ENCODE results near the gene GNAZ. TPM values are rescaled to one million over a fixed set of nuclear protein-coding genes. Genes with fewer than 3 reads are reported as not detected.

The GNAZ gene
- total and polyA plus RNA-seq, 4 donors: 0.21 to 2.2 (median 0.38) TPM

DNA sequence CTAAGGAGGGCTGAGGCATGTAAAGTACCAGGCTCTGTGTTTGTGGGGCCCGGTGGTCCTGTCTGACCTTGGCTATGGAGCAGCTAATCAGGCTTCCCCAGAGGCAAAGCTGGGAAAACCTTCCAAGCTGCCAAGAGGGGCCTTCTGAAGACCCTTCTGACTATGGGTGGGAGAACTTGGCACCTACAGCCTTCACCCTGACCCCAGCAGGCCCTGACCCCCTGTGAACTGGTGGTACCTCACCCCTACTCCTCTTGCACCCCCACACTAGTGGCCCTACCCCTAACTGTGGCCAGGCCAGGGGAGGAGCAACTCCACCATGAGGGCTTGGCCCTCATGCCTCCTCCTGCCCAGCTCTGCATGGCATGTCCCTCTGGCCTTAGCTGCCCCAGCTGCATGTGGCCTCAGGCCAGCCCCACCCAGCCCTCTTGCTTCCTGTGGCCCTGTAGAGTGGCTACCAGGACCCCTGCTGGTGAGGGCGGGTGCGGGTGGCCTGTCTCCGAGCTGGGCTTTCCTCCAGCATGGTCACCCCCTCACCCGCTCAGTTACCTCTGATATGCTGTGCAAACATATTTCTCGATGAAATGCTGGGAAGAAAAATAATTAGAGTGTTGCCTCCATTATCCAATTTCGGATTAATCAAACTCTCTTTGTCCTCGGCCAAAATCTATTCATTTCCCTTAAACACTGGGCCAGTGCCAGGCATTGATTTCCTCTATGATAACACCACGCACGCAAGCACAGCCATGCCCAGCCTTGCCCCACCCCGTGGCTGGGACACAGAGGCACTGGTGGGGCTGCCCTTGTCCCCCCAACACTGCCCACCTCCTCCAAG, 7.5 kb downstream of the GNAZ start:
- H3K27me3 ChIP-seq (ENCODE audit: control insufficient read depth in 4 of 4, insufficient read depth in 4 of 4, low read length in 3 of 4): no peaks in the 10 kb centered on the region
- DNase-seq (ENCODE audit: low spot score): no peak
- no peak overlapping the region for H3K4me3 ChIP-seq (ENCODE audit: low read depth in 1 of 3, low read length in 3 of 3)
- no peak overlapping the region for H3K9ac ChIP-seq (ENCODE audit: low read depth in 1 of 2, low read length in 2 of 2)
- no peak overlapping the region for H3K27ac ChIP-seq (ENCODE audit: low read depth in 1 of 2, low read length in 2 of 2)
- peaks cover 0 to 14% (median 7%) of the 10 kb centered on the region in 4 donors for H3K4me1 ChIP-seq (ENCODE audit: control insufficient read depth in 4 of 4, insufficient read depth in 4 of 4, low read length in 3 of 4)
- no peak for TF ChIP-seq EGR1 (IDR thresholded peaks at IDR 0.05; ENCODE audit: low read depth in 2 of 2)
- TF ChIP-seq SP1 (IDR thresholded peaks at IDR 0.05): no peak
- TF ChIP-seq HNF4A (conservative IDR thresholded peaks at IDR 0.05): no peak
- no peak for TF ChIP-seq GABPA (IDR thresholded peaks at IDR 0.05 in 1 of 2, conservative IDR thresholded peaks at IDR 0.05 in 1 of 2)
- no peak for TF ChIP-seq TAF1 (conservative IDR thresholded peaks at IDR 0.05)
- H3K36me3 ChIP-seq (ENCODE audit: control insufficient read depth in 4 of 4, insufficient read depth in 3 of 4, low read depth in 1 of 4, low read length in 3 of 4): no peaks in the 10 kb centered on the region
- no peaks in the 10 kb centered on the region for H3K9me3 ChIP-seq (ENCODE audit: control insufficient read depth in 4 of 4, low read length in 3 of 4)
- WGBS: 59% methylated on average over 11 of the region's 11 CpGs

DNA sequence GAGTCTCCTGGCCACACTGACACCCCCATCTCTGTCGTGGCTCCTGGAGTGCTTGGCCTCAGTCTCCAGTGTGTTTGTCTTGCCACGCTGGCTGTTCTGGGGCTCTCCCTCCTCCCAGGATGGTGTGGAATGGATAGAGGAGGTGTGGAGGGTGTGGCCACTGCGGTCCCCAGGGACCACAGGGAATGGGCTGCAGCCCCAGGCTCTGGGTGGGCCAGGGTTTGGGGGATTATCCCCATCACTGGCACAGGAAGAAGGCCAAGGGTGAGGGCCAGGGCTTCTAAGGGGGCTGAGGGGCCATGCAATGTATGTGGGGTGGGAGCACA, 8.1 kb downstream of the GNAZ start:
- WGBS: 77% methylated on average over 3 of the region's 3 CpGs
- H3K27ac ChIP-seq (ENCODE audit: low read depth in 1 of 2, low read length in 2 of 2): no peak overlapping the region
- peaks cover 0 to 14% (median 7%) of the 10 kb centered on the region in 4 donors for H3K4me1 ChIP-seq (ENCODE audit: control insufficient read depth in 4 of 4, insufficient read depth in 4 of 4, low read length in 3 of 4)

More for the DNA sequence above, 8.1 kb downstream of the GNAZ start:
- no peaks in the 10 kb centered on the region for H3K27me3 ChIP-seq (ENCODE audit: control insufficient read depth in 4 of 4, insufficient read depth in 4 of 4, low read length in 3 of 4)
- H3K9ac ChIP-seq (ENCODE audit: low read depth in 1 of 2, low read length in 2 of 2): no peak overlapping the region
- no peak overlapping the region for H3K4me3 ChIP-seq (ENCODE audit: low read depth in 1 of 3, low read length in 3 of 3)
- no peak for TF ChIP-seq GABPA (IDR thresholded peaks at IDR 0.05 in 1 of 2, conservative IDR thresholded peaks at IDR 0.05 in 1 of 2)
- no peak for TF ChIP-seq MAX (IDR thresholded peaks at IDR 0.05)
- TF ChIP-seq, protein P1, sequence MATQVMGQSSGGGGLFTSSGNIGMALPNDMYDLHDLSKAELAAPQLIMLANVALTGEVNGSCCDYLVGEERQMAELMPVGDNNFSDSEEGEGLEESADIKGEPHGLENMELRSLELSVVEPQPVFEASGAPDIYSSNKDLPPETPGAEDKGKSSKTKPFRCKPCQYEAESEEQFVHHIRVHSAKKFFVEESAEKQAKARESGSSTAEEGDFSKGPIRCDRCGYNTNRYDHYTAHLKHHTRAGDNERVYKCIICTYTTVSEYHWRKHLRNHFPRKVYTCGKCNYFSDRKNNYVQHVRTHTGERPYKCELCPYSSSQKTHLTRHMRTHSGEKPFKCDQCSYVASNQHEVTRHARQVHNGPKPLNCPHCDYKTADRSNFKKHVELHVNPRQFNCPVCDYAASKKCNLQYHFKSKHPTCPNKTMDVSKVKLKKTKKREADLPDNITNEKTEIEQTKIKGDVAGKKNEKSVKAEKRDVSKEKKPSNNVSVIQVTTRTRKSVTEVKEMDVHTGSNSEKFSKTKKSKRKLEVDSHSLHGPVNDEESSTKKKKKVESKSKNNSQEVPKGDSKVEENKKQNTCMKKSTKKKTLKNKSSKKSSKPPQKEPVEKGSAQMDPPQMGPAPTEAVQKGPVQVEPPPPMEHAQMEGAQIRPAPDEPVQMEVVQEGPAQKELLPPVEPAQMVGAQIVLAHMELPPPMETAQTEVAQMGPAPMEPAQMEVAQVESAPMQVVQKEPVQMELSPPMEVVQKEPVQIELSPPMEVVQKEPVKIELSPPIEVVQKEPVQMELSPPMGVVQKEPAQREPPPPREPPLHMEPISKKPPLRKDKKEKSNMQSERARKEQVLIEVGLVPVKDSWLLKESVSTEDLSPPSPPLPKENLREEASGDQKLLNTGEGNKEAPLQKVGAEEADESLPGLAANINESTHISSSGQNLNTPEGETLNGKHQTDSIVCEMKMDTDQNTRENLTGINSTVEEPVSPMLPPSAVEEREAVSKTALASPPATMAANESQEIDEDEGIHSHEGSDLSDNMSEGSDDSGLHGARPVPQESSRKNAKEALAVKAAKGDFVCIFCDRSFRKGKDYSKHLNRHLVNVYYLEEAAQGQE (IDR thresholded peaks at IDR 0.05): no peak
- no peak for TF ChIP-seq YY1 (IDR thresholded peaks at IDR 0.05)
- TF ChIP-seq RXRA (IDR thresholded peaks at IDR 0.05): no peak
- no peak for TF ChIP-seq SP1 (IDR thresholded peaks at IDR 0.05)
- TF ChIP-seq, protein P2, sequence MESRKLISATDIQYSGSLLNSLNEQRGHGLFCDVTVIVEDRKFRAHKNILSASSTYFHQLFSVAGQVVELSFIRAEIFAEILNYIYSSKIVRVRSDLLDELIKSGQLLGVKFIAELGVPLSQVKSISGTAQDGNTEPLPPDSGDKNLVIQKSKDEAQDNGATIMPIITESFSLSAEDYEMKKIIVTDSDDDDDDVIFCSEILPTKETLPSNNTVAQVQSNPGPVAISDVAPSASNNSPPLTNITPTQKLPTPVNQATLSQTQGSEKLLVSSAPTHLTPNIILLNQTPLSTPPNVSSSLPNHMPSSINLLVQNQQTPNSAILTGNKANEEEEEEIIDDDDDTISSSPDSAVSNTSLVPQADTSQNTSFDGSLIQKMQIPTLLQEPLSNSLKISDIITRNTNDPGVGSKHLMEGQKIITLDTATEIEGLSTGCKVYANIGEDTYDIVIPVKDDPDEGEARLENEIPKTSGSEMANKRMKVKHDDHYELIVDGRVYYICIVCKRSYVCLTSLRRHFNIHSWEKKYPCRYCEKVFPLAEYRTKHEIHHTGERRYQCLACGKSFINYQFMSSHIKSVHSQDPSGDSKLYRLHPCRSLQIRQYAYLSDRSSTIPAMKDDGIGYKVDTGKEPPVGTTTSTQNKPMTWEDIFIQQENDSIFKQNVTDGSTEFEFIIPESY (IDR thresholded peaks at IDR 0.05): no peak
- no peak for TF ChIP-seq TAF1 (conservative IDR thresholded peaks at IDR 0.05)
- TF ChIP-seq HNF4G (IDR thresholded peaks at IDR 0.05): no peak
- no peak for TF ChIP-seq JUND (IDR thresholded peaks at IDR 0.05)
- no peak for TF ChIP-seq RAD21 (IDR thresholded peaks at IDR 0.05)
- TF ChIP-seq, protein P3, sequence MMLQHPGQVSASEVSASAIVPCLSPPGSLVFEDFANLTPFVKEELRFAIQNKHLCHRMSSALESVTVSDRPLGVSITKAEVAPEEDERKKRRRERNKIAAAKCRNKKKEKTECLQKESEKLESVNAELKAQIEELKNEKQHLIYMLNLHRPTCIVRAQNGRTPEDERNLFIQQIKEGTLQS (IDR thresholded peaks at IDR 0.05): no peak
- TF ChIP-seq FOXA2 (IDR thresholded peaks at IDR 0.05): no peak
- TF ChIP-seq EGR1 (IDR thresholded peaks at IDR 0.05; ENCODE audit: low read depth in 2 of 2): no peak
- no peak for TF ChIP-seq HNF4A (conservative IDR thresholded peaks at IDR 0.05)
- no peak for TF ChIP-seq FOXA1 (IDR thresholded peaks at IDR 0.05)
- TF ChIP-seq, protein P4, sequence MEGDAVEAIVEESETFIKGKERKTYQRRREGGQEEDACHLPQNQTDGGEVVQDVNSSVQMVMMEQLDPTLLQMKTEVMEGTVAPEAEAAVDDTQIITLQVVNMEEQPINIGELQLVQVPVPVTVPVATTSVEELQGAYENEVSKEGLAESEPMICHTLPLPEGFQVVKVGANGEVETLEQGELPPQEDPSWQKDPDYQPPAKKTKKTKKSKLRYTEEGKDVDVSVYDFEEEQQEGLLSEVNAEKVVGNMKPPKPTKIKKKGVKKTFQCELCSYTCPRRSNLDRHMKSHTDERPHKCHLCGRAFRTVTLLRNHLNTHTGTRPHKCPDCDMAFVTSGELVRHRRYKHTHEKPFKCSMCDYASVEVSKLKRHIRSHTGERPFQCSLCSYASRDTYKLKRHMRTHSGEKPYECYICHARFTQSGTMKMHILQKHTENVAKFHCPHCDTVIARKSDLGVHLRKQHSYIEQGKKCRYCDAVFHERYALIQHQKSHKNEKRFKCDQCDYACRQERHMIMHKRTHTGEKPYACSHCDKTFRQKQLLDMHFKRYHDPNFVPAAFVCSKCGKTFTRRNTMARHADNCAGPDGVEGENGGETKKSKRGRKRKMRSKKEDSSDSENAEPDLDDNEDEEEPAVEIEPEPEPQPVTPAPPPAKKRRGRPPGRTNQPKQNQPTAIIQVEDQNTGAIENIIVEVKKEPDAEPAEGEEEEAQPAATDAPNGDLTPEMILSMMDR (IDR thresholded peaks at IDR 0.05; ENCODE audit: low read depth, low read length, missing input control): no peak
- no peak for TF ChIP-seq NR2F2 (IDR thresholded peaks at IDR 0.05)
- no peaks in the 10 kb centered on the region for H3K9me3 ChIP-seq (ENCODE audit: control insufficient read depth in 4 of 4, low read length in 3 of 4)
- H3K36me3 ChIP-seq (ENCODE audit: control insufficient read depth in 4 of 4, insufficient read depth in 3 of 4, low read depth in 1 of 4, low read length in 3 of 4): no peaks in the 10 kb centered on the region
- DNase-seq (ENCODE audit: low spot score): no peak
